Pancreas (tissue), 10 donors: ENCODE results near the gene CACNA2D3. TPM values are rescaled to one million over a fixed set of nuclear protein-coding genes. Genes with fewer than 3 reads are reported as not detected.

Experiments
- ATAC-seq, 4 donors: fragments of 200-7000 bp; cut with Tn5 transposase; one replicate each; pipeline versions ENCODE4 v1.8.0 to v1.9.1; 2020; ENCODE audit warnings: mild to moderate bottlenecking in 4 of 4, moderate library complexity in 4 of 4
- DNase-seq, 6 donors: peaks; one replicate each; pipeline ENCODE4 v3.0.0-alpha.2; 2020
- FAIRE-seq: peaks from 2 replicates; lab custom pipeline; 2012; peaks lifted over from hg19 to GRCh38; lab: Jason Lieb, UNC
- H3K27ac ChIP-seq, 4 donors: fragments of 200-600 bp; sonication (generic); 1 replicate in 3 of 4; 2 replicates in 1 of 4; pipeline versions ENCODE4 v1.5.0 to v1.8.0; 2020
- H3K27me3 ChIP-seq, 4 donors: fragments of 200-600 bp; one replicate each; pipeline ENCODE4 v1.8.0; 2021
- H3K36me3 ChIP-seq, 3 donors: fragments of 200-600 bp; sonication (generic) in 1 of 3; one replicate each; pipeline versions ENCODE4 v1.5.0 to v1.8.0; 2020 to 2021
- H3K4me1 ChIP-seq, 3 donors: fragments of 200-600 bp; one replicate each; pipeline ENCODE4 v1.8.0; 2021
- H3K4me3 ChIP-seq, 4 donors: fragments of 200-600 bp; sonication (generic) in 2 of 4; one replicate each; pipeline versions ENCODE4 v1.5.0 to v1.8.0; 2020 to 2021
- H3K9me3 ChIP-seq, 4 donors: fragments of 200-600 bp; one replicate each; pipeline ENCODE4 v1.8.0; 2021
- WGBS, 2 donors: extraction: QIAGEN DNeasy Blood & Tissue Kit; methylation state at CpG; one replicate each; pipeline ENCODE4 v1.1.7; 2013; 5-methylcytosine and 5-hydroxymethylcytosine counted together
- intact Hi-C, 3 donors: fragments of 100-400 bp; cut with DNase I; formaldehyde crosslinking; loops; one replicate each; pipeline versions ENCODE4 v1.11.1 to v1.14.2; 2022
- polyA plus RNA-seq, 2 donors: library from polyadenylated mRNA; stranded (reverse); fragments of 200-250 nt; gene quantifications; one replicate each; pipeline ENCODE4 v1.2.3, GENCODE V29; 2013
- total RNA-seq, 6 donors: library from RNA; stranded (reverse); fragmentation: NEBNext Ultra II Directional in 4 of 6; extraction: Animal tissue kit (Norgen Biotek cat#: 25700) in 4 of 6; gene quantifications; one replicate each; pipeline versions ENCODE4 v1.2.1 to v1.2.4, GENCODE V29; 2021 to 2023
- TF ChIP-seq, protein P1 (sequence below), 4 donors: fragments of 200-600 bp; sonication (generic) in 3 of 4; IDR thresholded peaks; one replicate each; pipeline versions ENCODE4 v1.5.0 to v1.8.0; 2021; ENCODE audit warnings: antibody characterized with exemption in 4 of 4
- donor health status: healthy with polysubstance abuse.
- donor health status: DM: no; HTN: no; CAD: no; lungs with moderate emphysema.
- donor health status: DM: no; HTN: no; CAD: no.
- donor health status: control.
- donor health status: control.
- donor health status: Bipolar disorder and iron deficiency.
- donor health status: DM: yes; HTN: yes; CAD: no.
- donor health status: DM: no; HTN: no; CAD: no.
- donor health status: DM: no; HTN: no; CAD: no.
- donor health status: DM: yes; HTN: yes; CAD: no.

The CACNA2D3 gene
- total and polyA plus RNA-seq, 8 donors, result 0.19 to 0.75 (median 0.37) TPM; not detected in 2

DNA sequence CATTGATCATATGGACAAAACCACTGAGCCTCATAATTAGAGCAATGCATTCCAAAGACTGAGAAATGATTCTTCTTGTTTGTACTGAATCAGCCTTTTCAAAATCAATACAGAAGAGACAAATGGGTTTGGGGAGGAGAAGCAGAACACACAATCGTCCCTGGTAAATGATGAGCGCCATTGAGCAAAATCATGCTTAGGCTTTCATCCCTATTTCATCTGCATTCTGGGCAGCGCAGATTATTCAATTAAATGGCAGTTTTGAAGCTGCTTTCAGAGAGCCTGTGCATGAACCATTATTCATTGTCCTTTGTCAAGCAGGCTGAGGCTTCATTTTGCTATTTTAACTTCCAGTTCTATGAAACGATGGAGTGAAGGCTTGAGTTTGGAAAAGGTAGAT is 371.9 kb downstream of the CACNA2D3 start:
- 76 to 81% methylated on average over 4 of the region's 4 CpGs for WGBS, 2 donors
- ATAC-seq, result no peak
- TF ChIP-seq, protein P1, sequence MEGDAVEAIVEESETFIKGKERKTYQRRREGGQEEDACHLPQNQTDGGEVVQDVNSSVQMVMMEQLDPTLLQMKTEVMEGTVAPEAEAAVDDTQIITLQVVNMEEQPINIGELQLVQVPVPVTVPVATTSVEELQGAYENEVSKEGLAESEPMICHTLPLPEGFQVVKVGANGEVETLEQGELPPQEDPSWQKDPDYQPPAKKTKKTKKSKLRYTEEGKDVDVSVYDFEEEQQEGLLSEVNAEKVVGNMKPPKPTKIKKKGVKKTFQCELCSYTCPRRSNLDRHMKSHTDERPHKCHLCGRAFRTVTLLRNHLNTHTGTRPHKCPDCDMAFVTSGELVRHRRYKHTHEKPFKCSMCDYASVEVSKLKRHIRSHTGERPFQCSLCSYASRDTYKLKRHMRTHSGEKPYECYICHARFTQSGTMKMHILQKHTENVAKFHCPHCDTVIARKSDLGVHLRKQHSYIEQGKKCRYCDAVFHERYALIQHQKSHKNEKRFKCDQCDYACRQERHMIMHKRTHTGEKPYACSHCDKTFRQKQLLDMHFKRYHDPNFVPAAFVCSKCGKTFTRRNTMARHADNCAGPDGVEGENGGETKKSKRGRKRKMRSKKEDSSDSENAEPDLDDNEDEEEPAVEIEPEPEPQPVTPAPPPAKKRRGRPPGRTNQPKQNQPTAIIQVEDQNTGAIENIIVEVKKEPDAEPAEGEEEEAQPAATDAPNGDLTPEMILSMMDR (IDR thresholded peaks at IDR 0.05), result no peak
- no peak for DNase-seq
- intact Hi-C loops, result no loop called here
- Histone ChIP-seq H3K4me1 (no peaks in the 10 kb centered on the region), H3K36me3 (no peaks in the 10 kb centered on the region), H3K27ac (no peak overlapping the region), H3K9me3 (peaks cover 0 to 6% (median 0%) of the 10 kb centered on the region in 4 donors), H3K27me3 (no peaks in the 10 kb centered on the region), H3K4me3 (no peak overlapping the region)
- FAIRE-seq, result no peak

DNA sequence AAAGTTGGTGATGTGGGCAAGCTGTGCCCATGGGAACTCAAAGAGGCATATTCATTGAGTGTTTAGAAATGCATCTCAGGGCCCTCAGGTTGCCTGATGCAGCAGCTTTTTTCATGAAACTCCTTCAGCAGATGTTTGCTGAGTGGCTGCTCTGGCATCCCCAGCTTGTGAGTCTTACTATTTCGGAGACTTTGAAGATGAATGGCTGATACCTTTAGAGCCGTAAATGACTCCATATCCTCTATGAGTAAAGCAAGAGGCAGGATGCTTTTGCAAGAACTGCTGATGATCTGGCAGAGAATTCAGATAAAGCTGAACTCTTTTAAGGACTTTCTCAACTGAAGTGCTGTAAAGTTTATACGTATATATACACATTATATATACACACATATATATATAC is 384.3 kb downstream of the CACNA2D3 start:
- Histone ChIP-seq H3K36me3 (no peaks in the 10 kb centered on the region), H3K4me3 (no peak overlapping the region), H3K4me1 (no peaks in the 10 kb centered on the region), H3K27me3 (no peaks in the 10 kb centered on the region), H3K9me3 (no peaks in the 10 kb centered on the region), H3K27ac (no peak overlapping the region)
- intact Hi-C loops, result no loop called here
- TF ChIP-seq, protein P1 (IDR thresholded peaks at IDR 0.05), result no peak
- WGBS, 2 donors, result 75 to 79% methylated on average over 3 of the region's 3 CpGs
- no peak for DNase-seq
- no peak for FAIRE-seq
- no peak for ATAC-seq

DNA sequence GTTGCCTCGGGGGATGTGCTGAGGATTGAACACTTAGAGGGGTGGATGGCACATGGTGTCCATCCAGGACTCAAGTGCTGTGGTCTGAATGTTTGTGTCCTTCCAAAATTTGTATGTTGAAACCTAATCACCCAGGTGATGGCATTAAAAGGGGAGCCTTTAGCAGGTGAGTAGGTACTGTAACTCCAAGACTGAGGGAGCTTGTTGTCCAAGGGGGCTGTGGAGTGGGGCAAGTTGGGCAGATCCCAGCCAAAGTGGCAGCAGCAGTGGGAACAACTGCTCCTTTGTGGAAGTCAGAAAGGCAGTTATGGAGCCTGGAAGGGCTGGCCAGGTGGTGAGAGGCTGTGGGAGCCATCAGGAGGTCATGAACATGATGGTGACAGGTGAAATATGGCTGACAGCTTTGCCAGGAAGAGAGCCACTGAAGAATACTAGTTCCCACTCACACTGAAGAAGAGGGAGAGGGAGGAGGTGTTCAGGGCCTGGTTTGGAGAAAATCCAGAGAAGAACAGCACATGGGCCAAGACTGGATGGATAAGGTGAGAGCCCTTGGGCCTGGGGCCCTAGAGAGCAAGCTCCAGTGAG is 385.6 kb downstream of the CACNA2D3 start:
- Histone ChIP-seq H3K4me1 (no peaks in the 10 kb centered on the region), H3K27ac (no peak overlapping the region), H3K36me3 (no peaks in the 10 kb centered on the region), H3K4me3 (no peak overlapping the region), H3K9me3 (no peaks in the 10 kb centered on the region), H3K27me3 (no peaks in the 10 kb centered on the region)
- no peak for FAIRE-seq
- DNase-seq, result no peak
- intact Hi-C loops, result no loop called here
- WGBS, 2 donors, result 26 to 61% methylated on average over 1 of the region's 1 CpG
- ATAC-seq, result no peak
- TF ChIP-seq, protein P1 (IDR thresholded peaks at IDR 0.05), result no peak

DNA sequence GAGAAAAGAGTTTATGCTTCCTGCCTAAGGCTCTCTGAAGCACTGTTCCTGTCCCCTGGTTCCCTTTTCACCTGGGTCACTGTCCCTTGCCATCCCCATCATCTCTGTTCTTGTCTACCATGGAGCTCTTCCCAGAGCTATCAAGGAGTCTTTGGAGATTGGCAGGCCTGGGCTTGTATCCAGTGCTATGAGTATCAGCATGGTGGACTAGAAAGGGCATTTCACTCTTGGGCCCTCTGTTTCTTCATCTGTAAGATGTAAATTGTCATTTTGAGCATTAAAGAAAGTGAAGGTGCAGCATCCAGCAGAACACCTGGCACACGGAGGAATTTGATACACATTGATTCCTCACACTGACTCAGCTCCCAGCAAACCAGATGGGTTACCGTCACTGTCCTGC is 388.2 kb downstream of the CACNA2D3 start:
- TF ChIP-seq, protein P1 (IDR thresholded peaks at IDR 0.05), result no peak
- Histone ChIP-seq H3K36me3 (no peaks in the 10 kb centered on the region), H3K9me3 (no peaks in the 10 kb centered on the region), H3K4me3 (no peak overlapping the region), H3K27ac (no peak overlapping the region), H3K4me1 (no peaks in the 10 kb centered on the region), H3K27me3 (no peaks in the 10 kb centered on the region)
- no peak for DNase-seq
- ATAC-seq, result no peak
- intact Hi-C loops, result no loop called here
- no peak for FAIRE-seq
- 74 to 88% methylated on average over 2 of the region's 2 CpGs for WGBS, 2 donors

DNA sequence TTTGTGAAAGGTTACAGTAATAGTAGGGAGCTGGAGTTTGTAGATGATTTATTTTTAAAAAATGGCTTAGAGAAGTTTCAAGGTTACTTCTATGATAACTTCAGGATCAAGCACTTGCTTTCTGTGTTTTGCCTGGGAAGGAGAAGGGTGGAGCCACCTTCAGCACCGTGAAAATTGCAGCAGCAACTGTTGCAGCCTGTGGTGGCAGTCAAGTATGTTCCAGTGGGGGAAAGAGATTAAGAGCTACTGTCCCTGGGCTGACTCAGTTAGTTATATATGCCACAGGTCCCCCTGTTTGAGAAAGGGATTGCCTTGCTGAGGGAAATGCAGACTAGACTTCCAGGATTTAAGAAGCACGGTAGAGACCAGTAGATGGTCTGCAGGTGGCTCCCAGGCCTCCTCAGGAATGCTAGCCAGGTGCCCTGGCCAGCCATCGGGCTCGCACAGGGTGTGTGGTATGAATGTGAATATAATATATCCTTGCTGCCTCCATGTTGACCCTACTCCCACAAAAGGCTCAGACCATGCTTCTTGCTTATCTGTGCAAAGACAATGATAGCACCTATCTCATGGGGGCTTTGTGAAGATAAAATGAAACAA is 389.5 kb downstream of the CACNA2D3 start:
- no peak for ATAC-seq
- intact Hi-C loops, result no loop called here
- Histone ChIP-seq H3K4me3 (no peak overlapping the region), H3K9me3 (no peaks in the 10 kb centered on the region), H3K27me3 (no peaks in the 10 kb centered on the region), H3K36me3 (no peaks in the 10 kb centered on the region), H3K27ac (no peak overlapping the region), H3K4me1 (no peaks in the 10 kb centered on the region)
- 59 to 68% methylated on average over 4 of the region's 4 CpGs for WGBS, 2 donors
- no peak for FAIRE-seq
- no peak for DNase-seq
- TF ChIP-seq, protein P1 (IDR thresholded peaks at IDR 0.05), result no peak
